Purkinje cell (primary cell): ENCODE results near the gene FOXF2. TPM values are rescaled to one million over a fixed set of nuclear protein-coding genes. Genes with fewer than 3 reads are reported as not detected.

Experiments
- polyA plus RNA-seq: library from polyadenylated mRNA; unstranded; fragments of >200 nt; fragmentation: Nextera tagmentation; gene quantifications from 2 replicates; pipeline ENCODE4 v1.2.1, GENCODE V29; 2014

Gene FOXF2
- polyA plus RNA-seq = 0.39 and 0.67 TPM in 2 replicates

DNA sequence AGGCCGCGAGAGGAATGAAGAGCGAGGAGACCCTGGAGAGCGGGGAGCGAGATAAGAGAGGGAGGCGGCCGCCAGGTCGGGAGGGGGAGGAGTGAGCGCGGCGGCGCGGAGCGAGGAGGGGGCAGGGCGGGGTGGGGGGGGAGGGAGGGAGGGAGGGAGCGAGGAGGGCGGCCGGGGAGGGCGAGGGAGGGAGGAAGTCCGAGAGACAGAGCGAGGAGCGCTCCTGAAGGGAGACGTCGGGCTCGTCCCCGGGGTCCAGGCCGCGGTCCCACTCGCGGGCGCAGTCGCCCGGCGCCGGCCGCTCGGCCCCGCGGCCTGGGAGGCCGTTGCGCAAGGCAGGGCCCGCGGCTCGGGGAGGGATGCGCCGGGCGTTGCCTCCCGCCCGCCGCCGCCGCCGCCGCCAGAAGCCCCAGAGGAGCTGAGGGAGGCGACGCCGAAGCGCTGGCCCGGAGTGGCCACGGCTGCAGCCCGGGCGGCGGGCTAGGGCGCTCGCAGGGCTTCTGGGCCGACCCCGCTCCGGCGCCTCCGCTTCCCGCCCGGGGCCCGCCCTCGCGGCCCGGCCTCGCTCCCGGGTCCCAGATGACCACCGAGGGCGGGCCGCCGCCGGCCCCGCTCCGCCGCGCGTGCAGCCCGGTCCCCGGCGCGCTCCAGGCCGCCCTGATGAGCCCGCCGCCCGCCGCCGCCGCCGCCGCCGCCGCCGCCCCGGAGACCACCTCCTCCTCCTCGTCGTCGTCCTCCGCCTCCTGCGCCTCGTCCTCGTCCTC lies at the start of gene FOXF2:
TSS of gene FOXF2 (plus strand) at position 208 of the 764 bp plus-strand sequence. CDS start at position 580, 372 bp downstream.

Other genes starting within 250 kb of the FOXF2 start
- 1.8 and 2.5 TPM in 2 replicates for gene FOXQ1, start 77.5 kb upstream of the FOXF2 start, polyA plus RNA-seq
- 0.11 TPM in 1 of 2 replicates, not detected in the other for gene FOXC1, start 220.3 kb downstream of the FOXF2 start, polyA plus RNA-seq